Peyer's patch (tissue), 4 donors: ENCODE data around the gene ZNF646.

Source experiments
- POLR2A ChIP-seq, 2 donors: fragments of 450-650 bp; IDR thresholded peaks; one replicate each; pipeline ENCODE4 v1.5.1; 2017; ENCODE audit warnings: antibody characterized with exemption in 2 of 2, mild to moderate bottlenecking in 2 of 2, moderate library complexity in 2 of 2
- TF ChIP-seq, protein P1 (sequence below), 6 experiments: fragments of 450-650 bp in 4 of 6; fragments of 200-600 bp in 2 of 6; sonication (generic) in 1 of 6; IDR thresholded peaks; one replicate each; pipeline ENCODE4 v1.5.1; 2017 to 2019; ENCODE audit warnings: antibody characterized with exemption in 6 of 6, mild to moderate bottlenecking in 3 of 6, moderate library complexity in 1 of 6

GRCh38 chr16:31083556-31083955, 9.3 kb downstream of the ZNF646 start:
- TF ChIP-seq, protein P1, sequence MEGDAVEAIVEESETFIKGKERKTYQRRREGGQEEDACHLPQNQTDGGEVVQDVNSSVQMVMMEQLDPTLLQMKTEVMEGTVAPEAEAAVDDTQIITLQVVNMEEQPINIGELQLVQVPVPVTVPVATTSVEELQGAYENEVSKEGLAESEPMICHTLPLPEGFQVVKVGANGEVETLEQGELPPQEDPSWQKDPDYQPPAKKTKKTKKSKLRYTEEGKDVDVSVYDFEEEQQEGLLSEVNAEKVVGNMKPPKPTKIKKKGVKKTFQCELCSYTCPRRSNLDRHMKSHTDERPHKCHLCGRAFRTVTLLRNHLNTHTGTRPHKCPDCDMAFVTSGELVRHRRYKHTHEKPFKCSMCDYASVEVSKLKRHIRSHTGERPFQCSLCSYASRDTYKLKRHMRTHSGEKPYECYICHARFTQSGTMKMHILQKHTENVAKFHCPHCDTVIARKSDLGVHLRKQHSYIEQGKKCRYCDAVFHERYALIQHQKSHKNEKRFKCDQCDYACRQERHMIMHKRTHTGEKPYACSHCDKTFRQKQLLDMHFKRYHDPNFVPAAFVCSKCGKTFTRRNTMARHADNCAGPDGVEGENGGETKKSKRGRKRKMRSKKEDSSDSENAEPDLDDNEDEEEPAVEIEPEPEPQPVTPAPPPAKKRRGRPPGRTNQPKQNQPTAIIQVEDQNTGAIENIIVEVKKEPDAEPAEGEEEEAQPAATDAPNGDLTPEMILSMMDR (IDR thresholded peaks at IDR 0.05) = no peak
- no peak for TF ChIP-seq POLR2A (IDR thresholded peaks at IDR 0.05)
